Right renal pelvis (tissue), 4 donors: ENCODE measurements around the gene TMEM95. TPM values are rescaled to one million over a fixed set of nuclear protein-coding genes. Genes with fewer than 3 reads are reported as not detected.
"Not testable (repeated sequence)": the region's sequence is repeated elsewhere in the genome, so short reads cannot be mapped to it uniquely, and the experiment has no call there.

Experiments used
- DNase-seq, 4 donors: peaks; one replicate each; pipeline ENCODE4 v3.0.0-alpha.2; 2013; ENCODE audit warnings: low read depth in 4 of 4, low spot score in 3 of 4, missing footprints in 1 of 4
- polyA plus RNA-seq, 4 donors: library from polyadenylated mRNA; unstranded; fragments of 120-200 nt; gene quantifications; one replicate each; pipeline ENCODE4 v1.2.1, GENCODE V29; 2013; ENCODE audit not compliant: insufficient read length in 4 of 4

TMEM95 gene
- polyA plus RNA-seq, 4 donors = not detected

DNA sequence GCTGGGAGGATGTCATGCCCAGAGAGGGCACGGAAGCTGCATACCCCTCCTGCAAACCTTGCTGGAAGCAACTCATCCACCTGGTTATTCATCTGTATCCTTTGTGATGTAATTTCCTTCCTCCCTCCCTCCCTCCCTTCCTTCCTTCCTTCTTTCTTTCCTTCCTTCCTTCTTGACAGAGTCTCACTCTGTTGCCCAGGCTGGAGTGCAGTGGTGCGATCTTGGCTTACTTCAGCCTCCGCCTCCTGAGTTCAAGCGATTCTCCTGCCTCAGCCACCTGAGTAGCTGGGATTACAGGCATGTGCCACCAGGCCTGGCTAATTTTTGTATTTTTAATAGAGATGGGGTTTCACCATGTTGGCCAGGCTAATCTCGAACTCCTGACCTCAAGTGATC is 13.6 kb downstream of the TMEM95 start:
- DNase-seq = not testable (repeated sequence)

DNA sequence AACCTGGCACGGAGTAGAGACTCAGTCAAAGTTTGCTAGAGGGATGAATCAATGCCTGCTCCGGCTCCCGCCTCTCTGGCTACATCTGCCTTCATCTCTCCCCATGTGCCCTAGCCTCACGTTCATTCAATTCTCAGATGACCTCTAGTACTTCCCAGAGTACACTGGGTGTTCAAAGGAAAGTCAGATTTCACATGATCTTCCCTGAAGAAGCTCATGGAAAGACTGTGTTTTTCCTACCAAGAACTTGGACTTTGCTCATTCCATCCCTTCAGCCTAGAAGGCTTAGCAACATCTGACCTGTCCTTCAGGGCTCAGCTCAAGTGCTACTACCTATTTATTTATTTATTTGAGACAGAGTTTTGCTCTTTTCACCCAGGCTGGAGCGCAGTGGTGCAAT is 14.9 kb downstream of the TMEM95 start:
- no peak for DNase-seq

DNA sequence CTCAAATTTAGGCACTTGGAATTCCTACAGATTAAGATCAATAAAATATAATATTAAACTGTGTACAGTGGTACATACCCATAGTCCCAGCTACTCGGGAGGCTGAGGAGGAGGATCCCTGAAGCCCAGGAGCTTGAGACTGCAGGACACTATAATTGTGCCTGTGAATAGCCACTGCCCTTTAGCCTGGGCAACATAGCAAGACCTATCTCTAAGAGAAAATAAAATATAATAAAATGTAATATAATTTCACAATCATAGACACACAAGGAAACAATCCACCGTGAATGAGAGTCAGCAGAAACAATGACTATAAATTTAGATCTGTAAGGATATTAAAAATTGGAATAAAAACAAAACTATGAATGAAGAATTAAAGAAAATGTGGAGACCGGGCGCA is 15.9 kb downstream of the TMEM95 start:
- no peak for DNase-seq

DNA sequence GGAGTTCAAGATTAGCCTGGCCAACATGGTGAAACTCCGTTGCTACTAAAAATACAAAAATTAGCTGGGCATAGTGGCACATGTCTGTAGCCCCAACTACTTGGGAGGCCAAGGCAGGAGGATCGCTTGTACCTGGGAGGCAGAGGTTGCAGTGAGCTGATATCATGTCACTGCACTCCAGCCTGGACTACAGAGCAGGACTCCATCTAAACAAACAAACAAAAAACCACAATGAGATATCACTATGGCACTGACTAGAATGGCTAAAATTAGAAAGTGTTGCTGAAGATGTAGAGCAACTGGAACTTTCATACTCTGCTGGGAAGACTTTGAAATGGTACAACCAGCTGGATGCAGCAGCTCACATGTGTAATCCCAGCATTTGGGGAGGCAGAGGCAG is 19.4 kb downstream of the TMEM95 start:
- no peak for DNase-seq

DNA sequence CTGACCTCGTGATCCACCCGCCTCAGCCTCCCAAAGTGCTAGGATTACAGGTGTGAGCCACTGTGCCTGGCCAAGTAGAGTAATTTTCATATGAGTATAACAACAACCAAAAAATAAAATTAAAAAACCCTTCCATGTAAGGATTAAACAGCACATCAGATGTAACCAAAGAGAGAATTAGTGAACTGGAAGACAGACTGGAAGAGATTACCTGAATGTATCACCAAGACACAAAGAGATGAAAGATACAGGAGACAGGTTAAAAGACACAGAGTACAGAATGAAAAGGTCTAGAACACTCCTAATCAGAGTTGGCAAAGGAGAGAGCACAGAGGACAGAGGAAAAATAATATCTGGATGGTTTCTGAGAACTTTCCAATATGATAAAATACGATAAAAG is 24.2 kb downstream of the TMEM95 start:
- no peak for DNase-seq

DNA sequence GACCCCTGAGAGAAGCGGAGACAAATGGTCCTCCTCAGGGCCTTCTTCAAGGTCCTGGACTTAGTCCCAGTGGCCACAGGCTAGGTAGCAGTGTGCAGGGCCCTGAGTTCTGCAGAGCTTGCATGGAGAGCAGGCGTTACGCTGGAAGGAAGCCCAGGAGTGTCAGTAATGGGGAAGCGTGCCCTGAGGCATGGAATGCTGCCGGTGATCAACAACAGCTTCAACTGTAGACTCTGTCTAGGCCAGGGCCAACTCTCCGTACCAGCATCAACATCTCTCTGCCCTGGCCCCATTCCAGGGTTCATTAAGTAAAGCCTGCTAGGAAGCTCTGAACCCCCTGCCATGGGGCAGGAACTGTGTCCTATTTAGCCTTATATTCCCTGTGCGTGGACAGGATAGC is 25.4 kb downstream of the TMEM95 start:
- DNase-seq = no peak

DNA sequence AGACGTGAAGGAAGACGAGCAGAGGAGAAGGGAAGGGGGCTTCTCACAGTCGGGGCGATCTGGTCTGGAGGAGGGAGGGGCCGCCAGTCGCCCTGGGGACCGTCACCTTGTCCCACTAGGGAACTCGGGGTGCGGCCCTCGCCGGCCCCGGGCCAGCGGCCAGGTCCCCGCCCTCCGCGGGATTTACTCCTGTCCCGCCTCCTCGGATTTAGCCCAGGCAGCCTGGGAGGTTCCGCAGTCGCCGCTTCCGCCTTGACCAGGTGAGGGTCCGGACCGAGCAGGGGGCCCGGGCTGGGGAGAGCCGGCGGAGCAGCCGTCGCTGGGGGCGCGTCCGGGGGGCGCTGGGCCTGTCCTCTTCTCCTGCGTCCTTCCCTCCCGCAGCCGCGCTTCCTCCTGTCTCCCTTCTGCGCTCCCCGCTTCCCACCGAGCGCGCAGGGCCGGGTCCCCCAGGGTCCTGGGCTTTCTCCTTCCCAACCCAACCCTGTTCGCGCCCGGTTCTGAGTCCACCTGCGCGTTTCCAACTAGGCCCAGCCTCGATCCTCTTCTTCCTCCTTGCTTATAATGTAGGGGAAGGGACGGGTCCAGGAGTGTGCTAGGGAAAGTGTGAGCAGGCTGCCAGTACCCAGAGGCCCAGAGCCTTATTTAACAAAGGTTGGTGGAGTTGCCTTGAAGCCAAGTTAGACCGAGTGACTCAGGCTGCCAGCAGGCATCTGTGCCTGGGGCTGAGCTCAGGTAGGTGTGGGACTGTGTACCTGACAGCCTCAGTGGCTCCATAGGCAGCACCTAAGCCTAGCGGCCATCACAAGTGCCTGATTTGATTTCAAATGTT is 26.1 kb downstream of the TMEM95 start, which contains the start of gene TNK1:
TSS of gene TNK1 (plus strand) at position 235 of the 829 bp plus-strand sequence. CDS start 1,838 bp downstream, outside the sequence.
- DNase-seq = peak in 1 of 4 donors; percentile 5

DNA sequence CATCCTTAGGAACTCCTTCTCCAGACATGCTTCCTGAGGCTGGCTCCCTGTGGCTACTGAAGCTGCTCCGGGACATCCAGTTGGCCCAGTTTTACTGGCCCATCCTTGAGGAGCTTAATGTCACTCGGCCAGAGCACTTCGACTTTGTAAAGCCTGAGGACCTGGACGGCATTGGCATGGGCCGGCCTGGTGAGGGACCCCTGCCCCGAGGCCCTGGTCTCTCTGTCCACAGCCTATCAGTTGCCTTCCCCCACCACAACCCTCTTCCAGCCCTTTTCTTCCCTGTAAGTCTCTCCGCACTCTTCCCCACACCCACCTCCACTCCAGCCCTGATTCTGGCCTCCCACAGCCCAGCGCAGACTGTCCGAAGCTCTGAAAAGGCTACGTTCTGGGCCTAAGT is 27.9 kb downstream of the TMEM95 start:
- DNase-seq = no peak

DNA sequence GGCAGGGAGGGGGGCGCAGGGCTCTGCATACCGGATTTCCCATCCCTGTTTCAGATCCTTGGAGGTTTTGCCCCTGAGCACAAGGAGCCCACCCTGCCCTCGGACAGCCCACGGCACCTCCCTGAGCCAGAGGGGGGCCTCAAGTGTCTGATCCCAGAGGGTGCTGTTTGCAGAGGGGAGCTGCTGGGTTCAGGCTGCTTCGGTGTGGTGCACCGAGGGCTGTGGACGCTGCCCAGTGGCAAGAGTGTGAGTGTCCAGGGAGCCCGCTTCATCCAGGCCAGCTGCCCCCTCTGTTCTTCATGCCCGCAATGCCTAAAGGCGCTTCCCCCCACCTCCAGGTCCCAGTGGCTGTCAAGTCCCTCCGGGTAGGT is 28.4 kb downstream of the TMEM95 start:
- DNase-seq = no peak

DNA sequence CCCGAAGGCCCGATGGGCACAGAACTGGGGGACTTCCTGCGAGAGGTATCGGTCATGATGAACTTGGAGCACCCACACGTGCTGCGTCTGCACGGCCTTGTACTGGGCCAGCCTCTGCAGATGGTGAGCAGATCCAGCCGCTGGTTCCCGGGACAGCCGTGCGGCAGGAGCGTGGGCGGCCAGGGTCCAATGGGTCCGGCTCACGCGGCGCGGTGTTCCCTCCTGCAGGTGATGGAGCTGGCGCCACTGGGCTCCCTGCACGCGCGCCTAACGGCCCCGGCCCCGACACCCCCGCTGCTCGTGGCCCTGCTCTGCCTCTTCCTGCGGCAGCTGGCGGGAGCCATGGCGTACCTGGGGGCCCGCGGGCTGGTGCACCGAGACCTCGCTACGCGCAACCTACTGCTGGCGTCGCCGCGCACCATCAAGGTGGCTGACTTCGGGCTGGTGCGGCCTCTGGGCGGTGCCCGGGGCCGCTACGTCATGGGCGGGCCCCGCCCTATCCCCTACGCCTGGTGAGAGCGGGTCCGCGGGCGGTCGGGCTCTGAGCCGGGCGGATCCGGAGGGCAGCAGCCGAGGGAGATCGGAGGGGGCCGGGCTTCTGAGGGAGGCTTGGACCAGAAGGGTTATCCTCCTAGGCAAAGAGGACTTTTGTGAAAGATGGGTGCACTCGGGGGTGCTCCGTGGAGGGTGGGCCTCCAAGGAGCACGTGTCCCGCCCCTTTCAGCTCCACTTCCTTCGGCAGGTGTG is 29.0 kb downstream of the TMEM95 start:
- DNase-seq = no peak

DNA sequence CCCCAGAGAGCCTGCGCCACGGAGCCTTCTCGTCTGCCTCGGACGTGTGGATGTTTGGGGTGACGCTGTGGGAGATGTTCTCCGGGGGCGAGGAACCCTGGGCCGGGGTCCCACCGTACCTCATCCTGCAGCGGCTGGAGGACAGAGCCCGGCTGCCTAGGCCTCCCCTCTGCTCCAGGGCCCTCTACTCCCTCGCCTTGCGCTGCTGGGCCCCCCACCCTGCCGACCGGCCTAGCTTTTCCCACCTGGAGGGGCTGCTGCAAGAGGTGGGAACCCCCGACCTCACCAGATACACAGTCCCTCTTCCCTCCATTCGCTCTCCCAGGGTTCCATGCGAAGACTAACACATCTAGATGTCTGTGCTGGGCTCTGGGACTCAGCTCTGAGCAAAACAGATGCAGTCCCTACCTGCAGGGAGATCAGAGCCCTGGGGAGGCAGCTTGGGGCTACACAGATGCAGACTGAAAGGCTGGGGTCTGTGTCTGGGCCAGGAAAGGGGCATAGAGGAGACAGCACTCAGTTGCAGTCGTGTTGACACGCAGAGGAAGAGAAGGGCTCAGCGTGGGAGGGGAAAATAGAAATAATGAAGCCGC is 29.6 kb downstream of the TMEM95 start:
- no peak for DNase-seq

DNA sequence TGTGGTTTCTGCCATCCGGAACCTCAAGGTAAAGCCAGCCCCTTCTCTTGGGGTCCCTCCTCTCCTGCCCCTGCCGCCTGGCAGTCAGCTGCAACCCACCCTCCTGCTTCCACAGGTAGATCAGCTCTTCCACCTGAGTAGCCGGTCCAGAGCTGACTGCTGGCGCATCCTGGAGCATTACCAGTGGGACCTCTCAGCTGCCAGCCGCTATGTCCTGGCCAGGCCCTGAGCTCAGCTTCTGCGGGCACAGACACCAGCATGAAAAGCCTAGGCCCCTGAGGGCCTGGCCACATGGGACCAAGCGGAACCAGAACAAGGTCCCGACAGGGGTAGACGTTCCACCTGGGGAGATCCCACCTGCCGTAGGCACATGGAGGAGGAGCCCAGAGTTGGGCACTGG is 33.9 kb downstream of the TMEM95 start:
- DNase-seq = no peak

DNA sequence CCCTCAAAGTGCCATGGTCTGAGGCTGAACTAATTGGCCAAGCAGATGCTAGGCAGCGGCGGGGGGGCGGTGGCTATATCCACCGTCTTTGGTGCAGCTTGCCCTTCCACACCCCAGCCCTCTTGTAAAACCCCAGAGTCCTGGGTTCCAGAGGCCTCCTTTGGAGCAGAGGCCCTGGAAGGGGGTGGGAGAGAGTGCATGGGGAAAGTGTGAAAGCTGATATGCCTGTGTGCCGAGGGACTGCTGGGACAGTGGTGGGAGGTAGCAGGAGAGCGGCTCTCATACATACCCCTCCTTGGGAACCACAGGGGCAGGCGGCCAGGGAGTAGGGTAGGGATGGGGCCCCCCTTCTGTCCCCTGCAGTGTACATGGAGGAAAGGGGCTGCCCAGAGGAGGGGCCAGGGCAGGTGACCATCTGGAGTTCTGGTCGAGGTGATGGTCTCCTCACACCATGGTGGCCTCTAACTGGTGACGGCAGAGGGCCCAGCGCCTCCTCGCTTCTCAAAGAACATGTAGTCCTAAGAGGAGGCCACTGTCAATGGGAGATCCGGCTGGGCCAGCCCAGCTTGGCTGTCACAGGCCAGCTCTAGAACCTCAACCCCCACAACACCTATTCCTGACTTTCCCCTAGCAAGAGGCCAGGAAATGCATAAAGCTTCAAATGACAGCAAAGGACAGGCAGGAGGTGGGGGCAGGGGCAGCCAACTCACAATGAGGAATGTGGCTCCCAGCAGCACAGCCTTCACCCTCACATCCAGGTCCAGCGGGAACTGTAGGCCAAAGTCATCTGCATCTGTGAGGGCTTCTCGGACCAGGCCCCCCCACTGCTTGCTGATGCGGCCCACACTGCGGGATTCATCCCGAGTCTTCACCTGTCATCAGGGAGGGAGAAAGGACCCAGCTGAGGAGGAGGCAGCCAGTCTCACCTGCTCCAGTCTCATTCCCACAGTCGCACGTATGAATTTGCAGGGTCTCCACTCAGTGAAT is 35.3 kb downstream of the TMEM95 start:
- DNase-seq = no peak

DNA sequence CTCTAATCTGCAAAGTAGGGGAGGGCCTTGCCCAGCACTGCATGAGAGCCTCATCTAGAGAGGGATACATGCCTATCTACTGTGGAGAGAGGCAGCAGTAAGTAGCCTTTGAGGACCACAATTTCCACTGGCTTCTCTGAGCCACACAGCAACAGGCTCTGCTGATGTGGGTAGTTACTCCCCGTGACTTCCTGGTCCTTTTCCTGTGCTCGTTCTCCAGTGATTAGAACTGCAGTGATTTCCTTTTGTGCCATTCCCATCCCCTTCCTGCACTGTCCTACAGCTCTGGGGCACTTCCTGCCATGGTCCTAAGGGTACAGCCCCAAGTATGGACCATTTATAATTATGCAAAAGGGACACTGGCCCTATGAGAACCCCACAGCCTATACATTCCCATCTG is 36.4 kb downstream of the TMEM95 start:
- no peak for DNase-seq

DNA sequence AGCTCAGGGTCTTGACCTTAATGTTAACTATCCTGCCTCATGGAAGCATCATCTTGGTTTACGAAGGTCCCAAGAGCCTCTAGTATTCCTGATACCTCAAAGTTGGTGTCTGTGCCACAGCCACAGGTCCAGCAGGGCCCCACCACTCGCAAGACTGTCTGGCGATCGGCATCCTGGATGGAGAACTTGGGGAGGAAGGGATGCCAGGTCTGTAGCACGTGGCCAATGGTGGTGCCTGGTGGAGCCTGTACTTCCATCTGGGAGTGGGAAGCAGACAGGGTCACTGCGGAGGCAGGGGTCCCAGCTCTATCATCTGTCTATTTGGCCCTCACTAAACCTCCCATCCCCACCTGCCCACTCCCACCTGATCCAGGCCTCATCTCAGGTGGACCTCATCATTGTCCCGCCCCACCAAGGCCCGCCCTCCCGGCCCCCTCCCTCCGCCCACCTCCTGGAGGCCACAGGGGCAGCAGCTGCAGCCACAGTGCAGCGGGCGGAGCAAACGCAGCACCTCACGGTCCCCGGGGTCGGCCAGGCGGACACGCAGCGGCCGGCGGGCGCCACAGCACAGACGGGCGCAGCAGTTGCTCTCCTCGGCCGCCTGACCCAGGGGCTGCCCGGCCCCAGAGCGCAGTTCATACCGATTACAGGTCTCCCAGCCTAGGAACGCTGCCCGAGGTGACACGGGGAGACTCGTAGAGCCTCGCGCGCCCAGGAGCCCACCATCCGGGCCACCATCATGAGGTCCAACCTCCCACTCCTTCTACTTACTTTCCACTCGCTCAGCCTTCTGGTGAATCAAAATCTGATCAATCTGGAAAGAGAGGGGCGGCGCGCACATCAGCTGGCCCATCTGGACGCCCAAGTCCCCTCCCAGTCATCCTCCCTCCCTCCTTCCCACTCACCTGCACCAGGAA is 38.0 kb downstream of the TMEM95 start:
- no peak for DNase-seq

DNA sequence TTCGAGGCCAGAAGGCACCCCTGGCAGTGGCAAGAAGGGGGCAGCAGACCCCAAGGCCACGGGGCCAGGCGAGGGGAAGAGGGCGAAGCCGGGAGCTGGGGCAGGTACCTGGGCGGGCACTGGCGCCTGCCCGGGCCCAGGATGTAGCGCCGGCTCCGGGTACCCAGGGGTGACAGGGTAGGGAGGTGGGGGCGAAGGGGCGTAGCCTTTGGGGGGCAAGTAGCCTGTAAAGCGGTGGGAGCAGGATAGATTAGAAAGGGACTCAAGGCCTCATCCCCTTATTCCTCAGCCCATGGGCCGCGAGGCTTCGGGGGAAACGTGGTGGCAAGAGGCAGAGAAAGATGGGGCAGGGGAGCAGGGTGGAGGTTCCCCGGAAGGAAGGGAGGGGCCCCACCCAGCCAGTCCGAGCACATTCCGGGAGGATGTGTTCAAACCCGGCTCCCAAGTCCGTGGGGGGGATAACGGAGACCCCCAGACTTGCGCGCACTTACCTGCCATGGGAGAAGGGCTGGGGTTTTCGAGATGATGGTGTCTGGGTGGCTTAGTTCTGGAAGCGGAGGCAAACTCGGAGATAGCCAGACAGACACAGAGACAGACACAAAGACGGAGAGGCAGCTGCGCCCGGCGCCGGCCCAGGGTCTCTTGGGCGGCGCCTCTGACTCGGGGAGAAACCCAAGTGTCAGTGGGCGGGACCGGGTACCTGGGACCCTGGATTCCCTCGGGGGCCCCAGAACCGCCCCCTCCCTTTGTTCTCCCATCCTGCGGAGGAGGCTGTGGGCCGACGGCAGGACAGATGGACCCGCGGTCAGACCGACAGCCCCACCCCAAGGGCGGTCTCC is 38.9 kb downstream of the TMEM95 start:
- no peak for DNase-seq

DNA sequence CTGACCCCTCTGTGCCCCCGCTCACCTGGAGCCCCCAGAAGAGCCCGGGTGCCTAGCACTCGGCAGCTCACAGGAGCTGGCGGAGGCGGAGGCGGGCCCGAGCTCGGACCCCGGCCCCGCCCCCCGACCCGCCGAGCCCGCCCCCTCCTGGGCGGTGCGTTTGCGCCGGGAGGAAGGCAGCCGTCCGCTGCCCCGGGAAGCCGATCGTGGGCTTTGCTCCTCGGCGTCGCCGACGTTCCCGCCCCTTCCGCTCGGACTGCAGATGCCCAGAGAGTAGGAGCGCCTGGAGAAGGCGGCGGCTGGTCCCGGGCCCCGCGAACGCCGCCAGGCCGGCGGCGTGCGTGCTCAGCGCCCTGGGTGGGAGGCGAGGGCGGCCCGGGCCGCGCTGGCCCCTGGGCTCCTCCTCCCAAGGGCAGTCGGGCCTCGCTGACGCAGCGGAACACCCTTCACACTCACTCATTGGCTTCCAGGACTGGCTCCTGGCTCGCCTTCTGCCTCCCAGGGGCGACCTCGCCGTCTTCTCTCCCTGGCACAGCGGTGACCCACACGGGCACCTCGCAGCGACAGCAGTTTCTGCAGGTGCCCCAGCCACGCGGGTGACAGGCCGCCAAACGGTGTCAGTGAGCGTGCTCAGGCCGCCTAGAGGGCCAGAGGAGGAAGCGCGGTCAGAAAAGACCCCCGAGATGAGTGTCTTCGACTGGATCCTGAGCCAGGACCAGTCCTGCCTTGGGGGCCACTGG is 39.7 kb downstream of the TMEM95 start, which contains the start of gene PLSCR3:
TSS of gene PLSCR3 (minus strand) at position 74 of the 740 bp plus-strand sequence. CDS start 415 bp downstream, outside the sequence.
- peak in 2 of 4 donors; percentile 69 to 79 for DNase-seq

DNA sequence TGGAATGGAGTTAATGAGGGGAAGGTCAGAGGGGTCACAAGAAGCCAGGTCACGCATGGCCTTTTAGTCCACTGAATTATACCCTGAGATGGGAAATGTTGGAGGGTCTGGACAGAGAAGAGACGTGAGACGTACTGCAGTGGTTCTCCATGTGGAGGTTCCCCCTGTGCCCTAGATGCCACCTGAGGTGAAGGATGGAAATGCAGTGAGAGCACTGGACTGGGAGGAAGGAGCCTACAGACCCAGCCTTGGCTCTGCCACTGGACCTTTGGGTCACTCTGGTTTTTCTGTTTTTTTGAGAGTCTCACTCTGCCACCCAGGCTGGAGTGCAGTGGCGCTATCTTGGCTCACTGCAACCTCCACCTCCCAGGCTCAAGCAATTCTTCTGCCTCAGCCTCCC is 41.2 kb downstream of the TMEM95 start:
- no peak for DNase-seq
